ENCODE measurements around the gene ZBTB9.
"Not testable (repeated sequence)": the region's sequence is repeated elsewhere in the genome, so short reads cannot be mapped to it uniquely, and the experiment has no call there.

Gene ZBTB9

GRCh38 chr6:33481192-33481591 lies 26.8 kb downstream of the ZBTB9 start:
- TF ChIP-seq CTCF (IDR thresholded peaks at IDR 0.05; ENCODE audit: extremely low read depth, missing control alignments), result no peak

GRCh38 chr6:33482620-33483019 lies 28.2 kb downstream of the ZBTB9 start:
- not testable (repeated sequence) for DNase-seq (ENCODE audit: low spot score)

More at GRCh38 chr6:33481192-33481591, 26.8 kb downstream of the ZBTB9 start:
- DNase-seq (ENCODE audit: low spot score), result no peak

GRCh38 chr6:33483678-33484077 lies 29.3 kb downstream of the ZBTB9 start:
- TF ChIP-seq CTCF (IDR thresholded peaks at IDR 0.05; ENCODE audit: extremely low read depth, missing control alignments), result no peak
- DNase-seq (ENCODE audit: low spot score), result no peak

GRCh38 chr6:33484673-33485262 lies 30.4 kb downstream of the ZBTB9 start:
- DNase-seq (ENCODE audit: low spot score), result not testable (repeated sequence)

- DNase-seq (ENCODE audit: low spot score), result not testable (repeated sequence)
Observed at GRCh38 chr6:33485680-33486079, 31.3 kb downstream of the ZBTB9 start.

- no peak for DNase-seq (ENCODE audit: low spot score)
- TF ChIP-seq CTCF (IDR thresholded peaks at IDR 0.05; ENCODE audit: extremely low read depth, missing control alignments), result no peak
Observed at GRCh38 chr6:33488339-33488738, 34.0 kb downstream of the ZBTB9 start.

- no peak for TF ChIP-seq CTCF (IDR thresholded peaks at IDR 0.05; ENCODE audit: extremely low read depth, missing control alignments)
- no peak for DNase-seq (ENCODE audit: low spot score)
Observed at GRCh38 chr6:33490198-33490597, 35.8 kb downstream of the ZBTB9 start.

- no peak for DNase-seq (ENCODE audit: low spot score)
- no peak for TF ChIP-seq CTCF (IDR thresholded peaks at IDR 0.05; ENCODE audit: extremely low read depth, missing control alignments)
Observed at GRCh38 chr6:33490621-33491020, 36.2 kb downstream of the ZBTB9 start.

GRCh38 chr6:33492093-33492492 lies 37.7 kb downstream of the ZBTB9 start:
- no peak for TF ChIP-seq CTCF (IDR thresholded peaks at IDR 0.05; ENCODE audit: extremely low read depth, missing control alignments)
- no peak for DNase-seq (ENCODE audit: low spot score)

Data from GM20000 (cell line).